ENCODE results near the gene ST8SIA1.

ST8SIA1 gene

DNA sequence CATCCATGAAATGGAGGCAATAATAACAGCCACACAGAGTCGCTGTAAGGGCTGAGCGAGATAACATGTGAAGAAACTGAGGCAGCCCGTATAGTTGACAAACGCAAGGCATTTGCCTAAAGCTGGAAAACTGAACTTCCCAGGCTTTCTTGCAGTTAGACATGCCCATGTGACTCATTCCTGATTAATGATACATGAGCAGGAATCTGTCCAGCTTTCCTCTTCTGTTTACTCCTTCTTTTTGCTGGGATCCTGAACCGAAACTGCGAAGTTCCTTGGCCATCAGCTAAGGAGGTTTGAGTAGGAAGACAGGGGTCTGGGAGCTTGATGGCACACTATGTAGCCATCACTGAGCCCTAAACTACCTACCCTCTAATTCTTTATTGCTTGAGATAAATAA, 52.2 kb downstream of the ST8SIA1 start:
- no peak for DNase-seq

DNA sequence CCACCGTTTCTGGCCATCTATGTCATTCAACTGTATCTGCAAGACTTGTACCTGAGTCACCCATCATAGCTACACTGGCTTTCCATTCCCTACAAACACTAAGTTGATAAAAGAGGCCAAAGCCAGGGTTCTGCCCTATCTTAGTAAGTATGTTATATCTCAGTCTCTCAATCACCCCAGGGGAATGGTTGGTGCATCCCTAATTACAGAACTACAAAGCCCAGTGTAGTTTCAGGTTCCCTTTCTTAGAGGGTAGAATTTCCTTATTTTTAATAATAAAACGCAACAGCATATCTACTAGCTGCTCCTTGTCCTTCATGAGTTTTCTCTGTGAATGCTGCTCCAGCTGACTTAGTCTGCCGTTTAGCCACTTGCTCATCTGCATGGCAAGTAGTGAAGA, 57.6 kb downstream of the ST8SIA1 start:
- no peak for DNase-seq

DNA sequence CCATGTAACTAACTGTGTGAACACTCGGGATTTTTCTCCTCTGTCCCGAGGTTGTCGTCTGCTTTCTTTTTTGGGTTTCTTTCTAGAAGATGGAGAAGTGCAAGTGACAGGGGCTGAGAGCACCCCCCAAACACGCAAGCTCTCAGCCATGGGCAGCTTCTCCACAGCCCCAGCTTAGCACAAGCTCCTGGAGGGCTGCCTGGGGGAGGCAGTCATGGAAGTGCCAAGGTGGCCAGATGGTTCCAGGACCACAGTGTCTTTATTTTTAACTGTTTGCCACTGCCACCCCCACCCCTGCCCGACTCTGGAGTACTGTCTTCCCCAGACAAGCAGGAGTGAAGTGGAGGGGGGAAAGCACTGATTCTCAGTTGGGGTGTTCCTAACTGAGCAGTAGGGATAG, 58.2 kb downstream of the ST8SIA1 start:
- no peak for DNase-seq

DNA sequence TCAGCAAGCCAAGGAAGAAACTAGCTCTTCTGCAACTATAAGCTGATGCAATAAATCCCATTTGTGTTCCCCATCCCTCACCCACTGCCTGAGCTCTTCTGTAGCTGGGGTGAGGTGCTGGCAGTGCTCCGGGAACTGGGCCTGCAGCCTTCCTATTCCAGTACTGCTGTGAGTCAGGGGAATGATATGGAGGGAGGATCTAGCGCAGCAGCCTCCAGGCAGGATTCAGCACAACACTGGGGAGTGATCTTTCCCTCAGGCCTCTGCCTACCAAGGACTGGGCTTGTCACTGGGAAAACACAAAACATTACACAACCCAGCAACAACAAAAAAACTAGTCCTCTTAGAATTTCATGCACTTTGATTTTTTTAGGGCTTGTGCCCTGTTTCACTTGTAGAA, 58.7 kb downstream of the ST8SIA1 start:
- no peak for DNase-seq

DNA sequence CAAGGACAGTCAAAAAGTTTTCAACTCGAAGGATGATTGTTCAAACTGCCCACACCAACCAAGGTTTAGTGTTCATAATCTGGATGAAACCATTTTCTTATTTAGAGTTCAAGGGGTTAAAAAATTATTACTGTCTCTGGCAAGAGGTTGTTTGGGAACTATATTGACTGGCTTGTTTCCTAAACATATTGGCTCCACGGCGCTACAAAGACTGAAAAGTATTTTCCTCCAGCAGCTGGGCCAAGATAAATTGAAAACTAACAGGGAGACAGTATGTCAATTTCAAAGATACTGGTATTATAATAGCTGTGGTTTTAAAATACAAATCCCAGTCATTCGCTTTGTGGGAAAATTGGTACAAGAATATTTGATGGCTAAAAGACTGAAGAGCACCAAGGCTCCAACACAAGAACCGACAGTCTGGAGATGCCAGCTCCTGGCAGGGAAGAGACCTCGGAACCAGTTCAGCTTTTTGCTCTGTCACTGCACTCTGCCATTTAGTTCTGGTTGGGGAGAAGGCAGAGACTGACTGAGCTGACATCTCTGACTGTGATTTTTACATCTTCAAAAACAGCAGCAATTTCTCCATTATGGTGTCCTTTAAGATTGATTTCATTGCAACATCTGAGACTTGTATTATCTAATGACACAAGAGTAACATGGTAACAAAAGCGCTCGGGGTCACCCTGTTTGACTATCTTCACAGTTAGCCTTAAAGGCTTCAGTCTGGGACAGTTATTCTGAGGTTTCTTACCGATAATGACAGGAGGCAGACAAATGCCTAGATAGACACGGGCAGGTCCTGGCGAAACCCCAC, 62.0 kb downstream of the ST8SIA1 start:
- no peak for DNase-seq

DNA sequence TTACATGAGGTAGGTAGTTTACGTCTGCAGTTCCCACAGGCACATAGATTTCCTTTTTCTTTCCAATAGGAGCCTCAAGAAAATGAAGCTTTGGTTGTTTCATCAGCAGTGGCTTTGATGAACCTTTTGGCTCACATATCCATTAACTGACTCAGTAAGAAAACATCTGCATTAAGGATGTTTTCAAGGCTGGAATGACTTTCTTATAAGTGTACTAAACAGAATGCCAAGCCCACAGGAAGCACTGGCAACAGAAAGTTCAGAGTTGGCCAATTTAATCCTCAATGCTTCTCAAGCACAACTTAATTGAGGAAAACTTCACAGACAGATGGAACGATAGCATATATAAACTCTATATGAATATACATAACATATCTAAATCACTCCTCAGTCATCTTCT, 63.5 kb downstream of the ST8SIA1 start:
- no peak for DNase-seq

DNA sequence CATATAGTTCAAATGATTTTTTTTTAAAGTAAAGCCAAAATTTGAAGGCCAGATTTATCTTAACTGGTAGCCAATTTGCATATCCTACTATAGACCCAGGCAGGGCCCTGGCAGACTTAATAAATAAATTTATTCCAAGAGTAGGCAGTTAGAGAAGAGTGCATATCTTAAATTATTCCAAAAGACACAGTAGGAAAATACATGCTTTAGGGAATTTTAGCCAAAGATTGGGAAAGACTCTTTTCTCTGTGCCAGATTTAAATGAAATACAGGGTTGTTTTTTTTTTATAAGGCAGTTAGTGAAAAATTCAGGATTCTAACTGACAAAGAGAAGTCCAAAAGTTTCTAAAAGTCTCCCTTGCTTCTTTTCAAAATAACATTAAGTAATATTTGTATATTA, 65.5 kb downstream of the ST8SIA1 start:
- no peak for DNase-seq

DNA sequence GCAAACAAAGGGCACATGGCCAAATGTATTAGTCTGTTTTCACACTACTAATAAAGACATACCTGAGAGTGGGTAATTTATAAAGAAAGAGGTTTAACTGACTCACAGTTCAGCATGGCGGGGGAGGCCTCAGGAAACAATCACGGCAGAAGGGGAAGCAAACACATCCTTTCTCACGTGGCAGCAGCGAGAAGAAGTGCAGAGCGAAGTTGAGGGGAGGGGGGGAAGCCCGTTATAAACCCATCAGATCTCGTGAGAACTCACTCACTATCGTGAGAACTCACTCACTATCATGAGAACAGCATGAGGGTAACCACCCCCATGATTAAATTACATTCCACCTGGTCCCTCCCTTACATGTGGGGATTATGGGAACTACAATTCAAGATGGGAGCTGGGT, 66.1 kb downstream of the ST8SIA1 start:
- no peak for DNase-seq

DNA sequence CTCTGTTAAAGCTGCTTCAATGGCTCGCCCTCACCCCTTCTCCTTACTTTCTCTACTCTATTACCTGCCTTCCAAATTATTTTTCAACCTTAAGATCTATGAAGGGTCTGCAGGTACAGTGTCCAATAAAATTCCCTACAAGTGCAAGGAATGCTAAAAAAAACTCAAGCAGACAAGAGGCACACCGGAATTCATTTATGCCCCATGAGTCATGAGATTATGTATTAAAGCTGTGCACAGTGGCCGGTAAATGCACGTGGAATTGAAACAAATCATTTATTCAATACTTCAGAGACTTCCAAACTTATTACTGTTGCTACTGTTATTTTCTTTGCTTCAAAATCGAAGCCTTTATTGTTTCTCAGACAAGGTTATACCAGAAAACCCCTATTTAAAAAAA, 68.4 kb downstream of the ST8SIA1 start:
- DNase-seq = no peak

DNA sequence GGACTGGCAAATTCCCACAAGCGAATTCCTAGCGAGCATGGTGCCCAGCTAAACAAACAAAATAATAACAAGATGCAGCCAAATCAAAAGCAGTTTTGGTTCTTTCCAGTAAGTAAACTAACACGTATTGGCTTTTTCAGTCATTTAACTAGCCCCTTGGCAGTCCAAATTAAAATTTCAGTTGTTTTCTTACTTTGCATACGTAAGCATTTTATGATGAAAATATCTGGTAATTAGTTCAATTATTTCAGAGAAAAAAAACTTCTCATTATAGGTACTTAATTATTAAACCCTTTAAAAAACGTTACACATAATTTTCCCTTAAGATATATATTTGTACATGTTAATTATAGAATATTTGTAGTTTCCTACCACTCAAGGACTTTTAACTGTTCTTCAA, 70.1 kb downstream of the ST8SIA1 start:
- DNase-seq = no peak

DNA sequence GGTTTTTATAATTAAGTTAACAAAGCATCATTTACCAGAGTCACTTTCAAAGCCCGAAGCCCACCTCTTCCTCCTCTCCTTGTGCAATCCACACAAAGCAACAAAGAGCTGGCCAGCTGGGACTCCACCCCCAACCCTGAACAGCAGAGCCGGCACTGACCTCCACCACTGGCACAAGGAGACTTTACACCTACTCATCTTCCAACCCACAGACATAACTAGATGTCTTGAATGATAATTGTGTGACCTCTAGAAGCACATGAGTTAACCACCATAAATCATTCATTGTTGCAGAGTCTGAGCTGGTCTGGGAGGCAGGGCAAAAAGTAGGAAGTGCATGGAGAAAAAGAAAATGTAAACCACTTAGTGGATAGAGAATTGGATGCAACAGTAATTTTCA, 72.2 kb downstream of the ST8SIA1 start:
- DNase-seq = no peak

DNA sequence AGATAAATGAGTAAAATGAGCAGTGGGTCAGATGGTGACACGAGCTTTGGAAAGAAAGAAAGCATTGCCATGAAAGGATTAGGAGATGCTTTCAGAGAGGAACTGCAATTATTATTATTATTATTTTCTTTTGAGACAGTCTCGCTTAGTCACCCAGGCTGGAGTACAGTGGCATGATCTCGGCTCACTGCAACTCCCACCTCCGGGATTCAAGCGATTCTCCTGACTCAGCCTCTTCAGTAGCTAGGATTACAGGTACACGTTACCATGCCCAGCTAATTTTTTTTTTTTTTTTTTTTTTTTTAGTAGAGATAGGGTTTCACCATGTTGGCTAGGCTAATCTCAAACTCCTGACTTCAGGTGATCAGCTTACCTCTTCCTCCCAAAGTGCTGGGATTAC, 77.4 kb downstream of the ST8SIA1 start:
- no peak for DNase-seq

DNA sequence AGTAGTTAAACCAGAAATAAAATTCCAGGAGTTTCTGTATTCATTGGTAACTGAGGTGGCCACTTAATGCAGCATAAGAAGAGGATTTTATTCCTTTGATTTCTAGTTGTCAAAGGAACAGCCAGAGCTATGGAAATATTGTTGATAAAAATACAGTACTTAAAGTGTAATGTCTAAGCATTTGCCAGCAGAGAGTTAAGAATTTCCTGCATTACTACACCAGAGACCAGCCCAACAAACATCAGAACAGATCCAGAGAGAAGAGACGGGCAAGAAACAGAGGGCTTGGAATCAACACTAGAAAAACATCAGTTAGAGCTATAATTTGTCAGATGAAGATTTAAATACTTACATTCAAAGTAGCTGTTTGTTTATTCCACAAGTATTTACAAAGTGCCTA, 77.9 kb downstream of the ST8SIA1 start:
- DNase-seq = no peak

DNA sequence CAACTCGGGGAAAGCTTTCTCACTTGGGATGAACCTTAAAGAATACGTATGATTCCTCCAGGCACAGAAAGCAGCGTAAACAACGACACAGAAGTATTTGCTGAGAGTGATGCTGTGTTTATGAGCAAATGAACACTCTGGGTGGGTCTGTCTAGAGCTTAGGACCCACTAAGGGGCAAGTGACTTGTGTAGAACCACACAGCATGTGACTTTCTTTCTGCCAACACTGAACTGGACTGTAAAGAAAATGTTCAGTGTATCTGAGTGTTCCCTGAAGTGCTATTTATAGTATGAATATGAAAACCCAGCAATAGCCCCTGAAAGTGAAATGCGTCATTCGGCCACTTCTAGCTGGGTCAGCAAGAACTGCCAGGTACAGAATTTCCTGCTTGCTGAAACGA, 78.5 kb downstream of the ST8SIA1 start:
- no peak for DNase-seq

DNA sequence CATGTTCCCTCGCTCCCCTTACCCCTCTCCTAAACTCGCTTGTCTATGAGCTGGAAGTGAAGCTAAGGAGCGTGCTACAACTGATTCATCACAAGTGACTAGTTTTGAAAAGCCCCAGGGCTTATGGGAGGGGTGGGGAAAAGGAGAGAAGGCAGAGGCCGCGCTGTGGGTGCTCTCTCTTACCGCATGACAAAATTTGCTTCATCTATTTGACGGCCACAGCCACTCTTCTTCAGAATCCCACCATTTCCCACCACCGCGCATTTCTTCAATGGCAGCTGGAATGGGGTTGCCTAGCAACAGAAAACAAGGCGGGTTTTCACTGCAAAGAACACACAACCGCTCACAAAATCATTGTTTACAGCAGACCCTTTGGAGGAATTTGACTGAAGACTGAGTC, 79.4 kb downstream of the ST8SIA1 start:
- no peak for DNase-seq

DNA sequence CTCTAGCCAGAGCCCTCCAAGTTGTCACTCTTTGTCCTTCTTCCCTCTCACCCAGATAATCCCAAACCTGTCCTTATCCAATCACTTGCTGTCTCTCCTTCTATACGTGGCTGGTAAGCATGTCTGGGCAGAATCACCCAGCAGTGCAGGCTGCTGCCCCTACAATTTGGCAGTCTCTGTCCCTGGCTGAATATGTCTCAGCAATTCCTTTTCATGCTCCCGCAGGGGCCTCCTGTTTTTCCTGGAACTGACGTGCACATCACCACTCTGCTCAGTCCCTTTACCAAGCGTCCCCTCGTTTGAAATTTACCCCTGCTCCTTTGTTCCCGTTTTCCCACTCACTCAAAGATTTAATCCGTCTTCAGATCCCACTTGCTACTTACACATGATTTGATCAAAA, 80.0 kb downstream of the ST8SIA1 start:
- DNase-seq = no peak

DNA sequence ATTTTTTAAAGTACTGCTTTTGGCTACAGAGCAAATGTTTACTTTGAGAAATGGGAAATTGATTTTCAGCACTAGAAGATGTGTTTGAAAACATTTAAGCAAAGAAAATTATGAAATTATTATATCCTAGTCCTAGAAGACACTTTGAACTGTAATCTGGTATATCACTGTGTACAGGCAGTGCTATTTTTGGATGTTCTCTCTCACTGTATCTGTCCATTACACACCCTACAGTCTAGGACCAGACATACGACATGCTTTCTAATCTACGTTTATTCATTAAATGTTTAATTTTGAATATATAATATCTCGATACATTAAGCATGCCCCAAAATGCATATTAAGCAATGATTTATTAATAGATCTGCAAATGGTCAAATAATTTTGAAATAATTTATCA, 82.5 kb downstream of the ST8SIA1 start:
- no peak for DNase-seq

DNA sequence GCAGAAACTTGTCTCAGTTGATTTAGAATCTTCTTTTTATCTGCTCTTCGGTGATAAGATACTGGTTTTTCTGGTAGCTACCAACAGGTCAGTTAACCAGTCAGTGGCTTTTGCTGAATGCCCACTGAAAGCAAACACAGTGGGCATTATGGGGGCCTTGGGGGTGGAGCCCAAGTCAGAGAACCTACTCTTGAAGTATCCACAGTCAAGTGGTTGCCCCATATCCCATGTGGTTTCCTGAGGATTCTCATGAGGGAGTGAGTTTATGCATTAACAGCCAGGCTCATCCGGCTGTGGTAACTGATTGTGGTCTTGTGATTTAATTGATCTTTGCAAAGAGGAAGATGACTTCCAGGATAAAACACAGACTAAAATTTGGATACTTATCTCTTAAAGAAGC, 83.7 kb downstream of the ST8SIA1 start:
- no peak for DNase-seq

DNA sequence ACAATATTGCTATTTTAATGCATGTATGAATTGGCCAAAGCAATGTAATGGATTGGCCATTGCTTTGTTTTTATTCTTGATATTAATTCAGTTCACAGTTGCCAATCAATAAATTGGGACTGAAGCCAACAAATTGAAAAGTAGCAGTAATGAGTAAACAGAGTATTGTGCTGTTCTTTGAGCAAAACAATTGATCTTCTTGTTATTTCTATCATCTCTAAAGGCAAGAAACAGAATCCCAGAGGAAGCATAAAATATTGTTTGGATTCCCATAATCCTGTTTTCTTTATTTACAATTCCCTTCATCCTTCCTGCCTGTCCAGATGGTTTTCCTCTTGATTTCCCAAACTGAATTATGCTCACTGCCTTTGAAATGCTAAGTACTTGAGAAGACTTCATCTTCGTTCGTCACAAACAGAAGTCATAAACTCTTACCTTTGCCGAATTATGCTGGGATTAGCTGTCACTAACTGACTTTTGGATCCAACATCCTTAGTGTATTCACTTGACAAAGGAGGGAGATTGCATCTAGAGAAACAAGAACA, 85.9 kb downstream of the ST8SIA1 start:
- DNase-seq = no peak

DNA sequence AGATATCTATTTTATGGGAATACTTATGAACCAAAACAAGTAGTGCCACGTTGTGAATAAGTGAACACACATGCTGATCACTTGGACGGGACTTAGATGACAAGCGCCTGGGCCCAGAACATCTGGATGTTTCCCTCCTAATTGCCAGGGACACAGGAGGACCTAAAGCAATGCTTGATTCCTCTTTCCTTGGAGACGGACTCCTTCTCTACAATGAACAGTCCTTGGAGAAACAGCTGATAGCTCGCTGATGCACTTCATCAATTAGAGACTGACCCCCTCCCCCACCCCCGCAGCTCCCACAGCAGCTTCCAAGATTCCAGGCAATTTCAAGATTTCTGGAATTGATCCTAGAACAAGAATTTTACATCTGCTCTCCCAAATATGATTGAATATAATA, 86.4 kb downstream of the ST8SIA1 start:
- no peak for DNase-seq

DNA sequence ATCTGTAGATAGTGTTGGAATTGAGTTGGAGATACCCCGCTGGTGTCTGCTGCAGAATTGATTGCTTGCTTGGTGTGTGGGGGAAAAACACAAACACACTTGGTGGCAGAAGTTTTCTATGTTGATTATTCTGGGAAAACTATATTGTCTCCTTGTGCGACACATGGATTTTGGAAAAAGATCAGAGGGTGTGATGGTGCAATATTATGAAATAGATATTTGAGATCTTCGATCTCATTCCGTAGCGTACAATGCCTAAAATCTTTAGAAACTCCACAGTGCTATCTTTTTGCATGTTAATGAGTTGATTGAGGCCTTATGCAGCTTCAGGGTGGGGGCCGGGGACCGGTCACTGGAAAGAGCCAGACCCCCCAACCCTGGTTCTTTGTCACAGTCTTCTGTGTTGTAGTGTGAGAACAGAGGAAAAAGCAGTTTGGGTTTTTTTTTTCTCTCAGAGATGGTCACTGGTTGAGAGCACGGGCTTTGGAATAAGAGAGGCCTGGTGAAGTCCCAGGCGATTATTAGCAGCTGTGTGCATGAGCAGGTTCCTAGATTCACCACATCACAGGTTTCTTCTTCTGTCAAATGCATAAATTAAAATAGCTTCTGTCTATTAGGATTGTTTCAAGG, 88.2 kb downstream of the ST8SIA1 start:
- DNase-seq = no peak

DNA sequence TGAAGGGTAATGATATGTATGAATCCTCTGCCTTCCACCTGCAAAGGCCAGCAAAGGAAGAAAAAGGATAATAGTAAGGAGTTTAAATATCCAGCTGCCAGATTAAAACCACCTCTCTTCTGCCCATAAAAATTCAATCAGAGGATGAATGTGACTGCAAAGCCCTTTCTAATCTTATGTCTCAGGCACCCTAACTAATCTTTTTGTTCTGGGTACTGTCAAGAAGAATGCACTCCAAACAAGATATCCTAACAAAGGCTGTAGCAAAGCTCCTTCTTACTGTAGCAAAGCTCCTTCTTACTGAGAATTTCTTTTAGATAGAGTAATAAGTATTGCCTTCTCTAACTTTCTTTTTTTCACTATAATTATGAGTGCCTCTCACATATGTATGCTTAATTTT, 91.8 kb downstream of the ST8SIA1 start:
- DNase-seq = no peak

DNA sequence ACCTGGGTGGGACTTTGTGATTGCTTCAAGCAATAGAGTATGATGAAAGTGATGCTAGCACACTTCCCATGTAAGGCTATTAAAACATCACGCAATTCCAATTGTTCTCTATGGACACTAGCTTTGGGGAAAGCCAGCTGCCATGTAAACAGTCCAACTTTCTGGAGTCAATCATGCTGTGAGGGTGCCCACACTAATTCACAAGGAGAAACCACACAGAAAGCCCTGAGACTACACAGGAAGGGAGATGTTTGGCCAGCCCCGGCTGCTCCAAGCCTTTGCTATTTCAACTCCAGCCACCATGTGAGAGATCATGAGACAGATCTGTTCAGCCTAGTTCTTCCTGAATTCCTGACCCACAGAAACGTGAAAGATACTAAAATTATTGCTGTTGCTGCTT, 96.3 kb downstream of the ST8SIA1 start:
- no peak for DNase-seq

DNA sequence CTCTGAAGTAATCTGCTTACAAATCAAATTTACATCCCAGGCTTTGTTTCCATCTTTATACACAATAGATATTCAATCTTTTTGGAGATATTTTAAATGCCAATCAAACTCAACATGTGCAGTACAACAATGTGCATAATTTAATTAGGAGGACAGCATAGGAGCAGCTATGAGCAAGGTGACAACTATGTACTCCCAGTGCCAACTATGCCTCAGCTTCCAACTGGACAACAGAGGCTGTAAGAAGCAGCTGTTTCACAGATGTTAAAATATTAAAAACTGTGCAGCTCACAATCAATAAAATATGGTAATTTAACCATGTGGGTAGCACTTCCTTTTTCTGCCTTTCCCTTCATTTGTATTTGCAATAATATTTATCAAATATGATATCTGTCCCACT, 99.9 kb downstream of the ST8SIA1 start:
- no peak for DNase-seq

DNA sequence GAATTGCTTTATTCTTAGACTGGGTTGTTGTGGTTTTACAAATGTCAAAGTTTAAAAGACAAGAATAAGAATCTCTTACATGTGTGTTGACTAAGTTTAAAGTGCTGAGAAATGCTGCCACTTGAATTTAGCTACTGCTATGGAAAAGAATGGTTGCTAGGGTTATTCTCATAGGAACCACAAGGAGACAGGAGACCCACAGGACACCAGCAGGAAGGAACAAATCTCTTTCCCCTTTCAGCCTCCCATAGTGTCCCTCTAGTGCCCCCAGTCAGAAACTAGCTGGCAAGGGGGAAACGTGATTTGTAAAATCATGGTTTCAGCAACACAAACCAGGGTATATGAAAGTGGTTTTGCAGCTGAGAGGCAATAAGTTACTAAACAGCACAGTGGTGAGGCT, 102.7 kb downstream of the ST8SIA1 start:
- no peak for DNase-seq

All from NCI-H1105 treated with DMSO at 0.1 percent for 48 hours (cell line).